Fibroblast of lung (primary cell): ENCODE results near the gene MYH10.

Experiments used
- EZH2 ChIP-seq: IDR thresholded peaks from 2 replicates; pipeline ENCODE4 v1.5.1; 2012; ENCODE audit warnings: low read length, control low read depth, mild to moderate bottlenecking; ENCODE audit errors: missing control alignments
- TF ChIP-seq, protein P1 (sequence below), 2 donors: IDR thresholded peaks in 1 of 2; conservative IDR thresholded peaks in 1 of 2; 1 replicate in 1 of 2; 2 replicates in 1 of 2; pipeline ENCODE4 v1.5.1; 2011 to 2012; ENCODE audit warnings: low read length in 2 of 2, control low read depth in 1 of 2, inconsistent platforms in 1 of 2, low read depth in 1 of 2, mild to moderate bottlenecking in 1 of 2

GRCh38 chr17:8475227-8475626 lies 155.3 kb downstream of the MYH10 start:
- no peak for TF ChIP-seq EZH2
- TF ChIP-seq, protein P1, sequence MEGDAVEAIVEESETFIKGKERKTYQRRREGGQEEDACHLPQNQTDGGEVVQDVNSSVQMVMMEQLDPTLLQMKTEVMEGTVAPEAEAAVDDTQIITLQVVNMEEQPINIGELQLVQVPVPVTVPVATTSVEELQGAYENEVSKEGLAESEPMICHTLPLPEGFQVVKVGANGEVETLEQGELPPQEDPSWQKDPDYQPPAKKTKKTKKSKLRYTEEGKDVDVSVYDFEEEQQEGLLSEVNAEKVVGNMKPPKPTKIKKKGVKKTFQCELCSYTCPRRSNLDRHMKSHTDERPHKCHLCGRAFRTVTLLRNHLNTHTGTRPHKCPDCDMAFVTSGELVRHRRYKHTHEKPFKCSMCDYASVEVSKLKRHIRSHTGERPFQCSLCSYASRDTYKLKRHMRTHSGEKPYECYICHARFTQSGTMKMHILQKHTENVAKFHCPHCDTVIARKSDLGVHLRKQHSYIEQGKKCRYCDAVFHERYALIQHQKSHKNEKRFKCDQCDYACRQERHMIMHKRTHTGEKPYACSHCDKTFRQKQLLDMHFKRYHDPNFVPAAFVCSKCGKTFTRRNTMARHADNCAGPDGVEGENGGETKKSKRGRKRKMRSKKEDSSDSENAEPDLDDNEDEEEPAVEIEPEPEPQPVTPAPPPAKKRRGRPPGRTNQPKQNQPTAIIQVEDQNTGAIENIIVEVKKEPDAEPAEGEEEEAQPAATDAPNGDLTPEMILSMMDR (conservative IDR thresholded peaks at IDR 0.05 in 1 of 2, IDR thresholded peaks at IDR 0.05 in 1 of 2; ENCODE audit: low read depth in 1 of 2, low read length in 2 of 2): no peak
